GM23248 (cell line): Measurements from ENCODE around the gene RNF10.

Source experiments
- EZH2 ChIP-seq: fragments of 200-600 bp; sonication (generic); IDR thresholded peaks from 2 replicates; pipeline ENCODE4 v1.6.1; 2018; ENCODE audit warnings: antibody characterized with exemption, mild to moderate bottlenecking; ENCODE audit not compliant: insufficient read depth, poor library complexity, severe bottlenecking
- EZH2phosphoT487 ChIP-seq: fragments of 200-600 bp; sonication (generic); IDR thresholded peaks from 2 replicates; pipeline ENCODE4 v1.6.1; 2018; ENCODE audit warnings: antibody characterized with exemption, moderate library complexity, mild to moderate bottlenecking, low read depth; ENCODE audit not compliant: insufficient read depth

GRCh38 chr12:120532701-120533238 is 1.4 kb upstream of the RNF10 start:
- no peak for TF ChIP-seq EZH2
- no peak for TF ChIP-seq EZH2phosphoT487
